NB4 (cell line): ENCODE results near the gene ELAVL3.

Experiments used
- CTCF ChIP-seq: IDR thresholded peaks from one replicate; pipeline ENCODE4 v1.5.1; 2012; ENCODE audit warnings: low read depth, low read length
- MYC ChIP-seq: IDR thresholded peaks from 2 replicates; pipeline ENCODE4 v1.6.1; 2011; ENCODE audit warnings: low read depth, low read length
- POLR2A ChIP-seq: IDR thresholded peaks from 2 replicates; pipeline ENCODE4 v1.6.1; 2011; ENCODE audit warnings: mild to moderate bottlenecking; ENCODE audit not compliant: insufficient read length; ENCODE audit errors: extremely low read depth
- TF ChIP-seq, protein P1 (sequence below): IDR thresholded peaks from 2 replicates; pipeline ENCODE4 v1.6.1; 2011; ENCODE audit warnings: low read depth, low read length

DNA sequence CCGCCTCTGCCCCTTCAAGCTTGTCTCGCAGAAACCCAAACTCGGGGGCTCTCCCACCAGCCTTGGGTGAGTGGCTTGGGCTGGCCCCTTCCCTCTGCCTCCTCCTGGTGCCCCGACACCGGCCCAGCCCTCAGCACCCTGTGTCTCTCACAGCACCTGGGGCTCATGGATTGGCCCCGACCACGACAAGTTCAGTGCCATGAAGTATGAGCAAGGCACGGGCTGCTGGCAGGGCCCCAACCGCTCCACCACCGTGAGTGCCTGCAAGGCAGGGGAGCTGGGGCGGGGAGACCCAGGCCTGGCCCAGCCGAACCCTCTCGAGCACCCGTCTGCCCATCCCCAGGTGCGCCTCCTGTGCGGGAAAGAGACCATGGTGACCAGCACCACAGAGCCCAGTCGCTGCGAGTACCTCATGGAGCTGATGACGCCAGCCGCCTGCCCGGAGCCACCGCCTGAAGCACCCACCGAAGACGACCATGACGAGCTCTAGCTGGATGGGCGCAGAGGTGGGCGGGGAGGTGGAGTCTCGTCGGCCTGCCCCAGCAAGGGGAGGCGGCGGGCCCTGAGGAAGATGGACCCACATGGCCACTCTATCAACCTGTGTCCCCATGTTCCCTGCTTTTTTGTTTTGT is 31.8 kb downstream of the ELAVL3 start:
- TF ChIP-seq CTCF = no peak
- no peak for TF ChIP-seq POLR2A
- TF ChIP-seq, protein P1, sequence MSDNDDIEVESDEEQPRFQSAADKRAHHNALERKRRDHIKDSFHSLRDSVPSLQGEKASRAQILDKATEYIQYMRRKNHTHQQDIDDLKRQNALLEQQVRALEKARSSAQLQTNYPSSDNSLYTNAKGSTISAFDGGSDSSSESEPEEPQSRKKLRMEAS = no peak
- TF ChIP-seq MYC = no peak
